ENCODE results near the gene VOPP1.
"Not testable (repeated sequence)": the region's sequence is repeated elsewhere in the genome, so short reads cannot be mapped to it uniquely, and the experiment has no call there.

DNA sequence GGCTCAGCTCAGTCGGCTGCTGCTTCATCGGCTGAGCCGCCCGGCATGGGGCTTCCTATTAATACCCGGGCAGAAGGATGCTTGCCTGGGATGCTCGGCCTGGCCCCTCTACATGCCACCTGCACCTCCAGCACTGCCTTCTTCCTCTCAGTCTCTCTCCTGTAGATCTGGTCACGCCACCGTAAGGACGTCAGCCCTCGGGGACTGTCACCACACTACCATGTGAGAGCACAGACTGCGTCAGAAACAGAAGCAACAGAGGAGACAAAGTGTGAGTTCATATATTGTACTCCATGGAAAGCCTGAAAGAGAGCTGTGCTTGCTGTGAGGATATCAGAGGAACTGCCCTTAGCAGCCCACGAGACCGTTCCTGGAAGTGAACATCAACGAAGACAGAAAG lies 99.9 kb downstream of the VOPP1 start:
- not testable (repeated sequence) for TF ChIP-seq YY1 (IDR thresholded peaks at IDR 0.05; ENCODE audit: insufficient read depth, insufficient read length); ZNF274 (IDR thresholded peaks at IDR 0.05; ENCODE audit: low read depth, low read length); SUZ12 (IDR thresholded peaks at IDR 0.05; ENCODE audit: extremely low read depth, insufficient read depth, insufficient read length)

All from NT2/D1 (cell line).